Endothelial cell (in vitro differentiated cells): ENCODE measurements around the gene SCGB1C2. TPM values are rescaled to one million over a fixed set of nuclear protein-coding genes. Genes with fewer than 3 reads are reported as not detected.

Experiments
- DNase-seq: peaks from one replicate; pipeline ENCODE4 v3.0.0; 2021; ENCODE audit warnings: low spot score
- H3K27ac Mint-ChIP-seq: one replicate; pipeline ENCODE4 v1.8.0; 2021; ENCODE audit warnings: mixed read lengths, inconsistent platforms; ENCODE audit not compliant: unreplicated experiment
- H3K27me3 Mint-ChIP-seq: one replicate; pipeline ENCODE4 v1.8.0; 2021; ENCODE audit warnings: mild to moderate bottlenecking, moderate library complexity, mixed read lengths, inconsistent platforms; ENCODE audit not compliant: unreplicated experiment
- H3K36me3 Mint-ChIP-seq: one replicate; pipeline ENCODE4 v1.8.0; 2021; ENCODE audit warnings: mild to moderate bottlenecking, low read depth, mixed read lengths, inconsistent platforms; ENCODE audit not compliant: unreplicated experiment
- H3K4me1 Mint-ChIP-seq: one replicate; pipeline ENCODE4 v1.8.0; 2021; ENCODE audit warnings: mild to moderate bottlenecking, mixed read lengths, inconsistent platforms; ENCODE audit not compliant: unreplicated experiment
- H3K4me3 Mint-ChIP-seq: one replicate; pipeline ENCODE4 v1.8.0; 2021; ENCODE audit warnings: mild to moderate bottlenecking, mixed read lengths, inconsistent platforms; ENCODE audit not compliant: unreplicated experiment
- H3K9me3 Mint-ChIP-seq: one replicate; pipeline ENCODE4 v1.8.0; 2021; ENCODE audit warnings: mixed read lengths, inconsistent platforms; ENCODE audit not compliant: unreplicated experiment
- CTCF ChIP-seq: fragments of 200-600 bp; sonication (generic); IDR thresholded peaks from one replicate; pipeline ENCODE4 v1.5.0; 2021; ENCODE audit warnings: antibody characterized with exemption; ENCODE audit not compliant: unreplicated experiment
- total RNA-seq: library from RNA; stranded (reverse); fragmentation: NEBNext Ultra II Directional; extraction: Animal tissue kit (Norgen Biotek cat#: 25700); gene quantifications from one replicate; pipeline ENCODE4 v1.2.1, GENCODE V29; 2021; ENCODE audit not compliant: unreplicated experiment

Gene SCGB1C2
- total RNA-seq, 1 donor from 2014 or later, result not detected

- Mint-ChIP-seq H3K4me1 (peaks cover 4% of the 10 kb centered on the region), H3K27ac (no peak overlapping the region), H3K36me3 (peaks cover 7% of the 10 kb centered on the region), H3K9me3 (no peaks in the 10 kb centered on the region), H3K27me3 (peaks cover 18% of the 10 kb centered on the region), H3K4me3 (no peak overlapping the region)
- no peak for TF ChIP-seq CTCF
- DNase-seq, result no peak
Observed at GRCh38 chr17:183021-183420, 45.7 kb downstream of the SCGB1C2 start.

- H3K9me3 Mint-ChIP-seq, result no peaks in the 10 kb centered on the region
- DNase-seq, result no peak
- H3K27ac Mint-ChIP-seq, result no peak overlapping the region
- peaks cover 7% of the 10 kb centered on the region for H3K36me3 Mint-ChIP-seq
- TF ChIP-seq CTCF, result no peak
- no peak overlapping the region for H3K4me3 Mint-ChIP-seq
- H3K4me1 Mint-ChIP-seq, result peaks cover 4% of the 10 kb centered on the region
- peaks cover 15% of the 10 kb centered on the region for H3K27me3 Mint-ChIP-seq
Observed at GRCh38 chr17:185445-186138, 48.2 kb downstream of the SCGB1C2 start.

GRCh38 chr17:187130-187529, 49.8 kb downstream of the SCGB1C2 start:
- Mint-ChIP-seq H3K27ac (no peak overlapping the region), H3K27me3 (peaks cover 12% of the 10 kb centered on the region)
- no peak for DNase-seq

More at GRCh38 chr17:187130-187529, 49.8 kb downstream of the SCGB1C2 start:
- H3K36me3 Mint-ChIP-seq, result peaks cover 5% of the 10 kb centered on the region
- H3K4me3 Mint-ChIP-seq, result no peak overlapping the region
- H3K4me1 Mint-ChIP-seq, result peaks cover 1% of the 10 kb centered on the region
- no peaks in the 10 kb centered on the region for H3K9me3 Mint-ChIP-seq
- TF ChIP-seq CTCF, result no peak

Other genes starting within 250 kb of the SCGB1C2 start
- gene DOC2B, start 44.1 kb downstream of the SCGB1C2 start, total RNA-seq, result 0.33 TPM
- gene RPH3AL, start 215.2 kb downstream of the SCGB1C2 start, total RNA-seq, result 3.4 TPM